ENCODE measurements around the gene XDH.

The XDH gene

GRCh38 chr2:31414601-31415241 lies at the start of gene XDH:
XDH (minus strand) TSS chr2:31414742; CDS start chr2:31414666, 76 bp downstream.
- no peak within 1 kb of the TSS for H3K27ac ChIP-seq (ENCODE audit: low read depth, low read length)

DNA sequence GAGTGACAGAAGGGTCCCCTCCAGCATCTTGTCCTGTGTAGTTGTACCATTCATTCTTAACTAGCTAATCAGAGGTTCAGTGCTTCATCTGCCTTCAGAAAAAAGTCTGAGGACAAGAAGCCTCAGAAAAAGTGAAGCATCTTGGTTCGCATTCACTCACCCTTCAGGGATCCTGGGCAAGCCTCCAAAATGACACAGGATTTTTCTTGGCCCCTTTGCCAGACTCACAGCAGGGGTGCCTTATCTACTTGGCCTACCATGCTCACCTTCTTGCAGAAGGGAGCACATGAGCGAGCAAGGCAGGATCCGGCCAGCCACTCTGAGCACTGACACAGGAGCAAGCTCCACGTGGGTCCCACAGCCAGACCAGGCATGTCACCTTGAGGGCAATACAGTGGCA lies 43.1 kb upstream of the XDH start:
- no peak overlapping the region for H3K27ac ChIP-seq (ENCODE audit: low read depth, low read length)
- H3K79me2 ChIP-seq (ENCODE audit: control insufficient read depth, insufficient read depth, low read length, unreplicated experiment) = no peaks in the 10 kb centered on the region
- no peaks in the 10 kb centered on the region for H3K36me3 ChIP-seq (ENCODE audit: insufficient read depth, low read length)
- H2AFZ ChIP-seq (ENCODE audit: low read length, unreplicated experiment) = no peak overlapping the region
- no peak overlapping the region for H3K4me3 ChIP-seq (ENCODE audit: low read depth, low read length)
- no peaks in the 10 kb centered on the region; the same call in 1 of the 2 replicates for H3K27me3 ChIP-seq (ENCODE audit: insufficient read depth, low read length)
- H3K4me1 ChIP-seq (ENCODE audit: control insufficient read depth, insufficient read depth, low read length, unreplicated experiment) = no peaks in the 10 kb centered on the region

More at GRCh38 chr2:31414601-31415241, at the start of gene XDH:
- H3K4me1 ChIP-seq (ENCODE audit: control insufficient read depth, insufficient read depth, low read length, unreplicated experiment) = peaks cover 13% of the 10 kb centered on the region
- no peak within 1 kb of the TSS for H3K4me3 ChIP-seq (ENCODE audit: low read depth, low read length)
- H3K27me3 ChIP-seq (ENCODE audit: insufficient read depth, low read length) = no peaks in the 10 kb centered on the region
- no peaks in the 10 kb centered on the region for H3K36me3 ChIP-seq (ENCODE audit: insufficient read depth, low read length)
- H3K79me2 ChIP-seq (ENCODE audit: control insufficient read depth, insufficient read depth, low read length, unreplicated experiment) = no peaks in the 10 kb centered on the region
- no peak within 1 kb of the TSS for H2AFZ ChIP-seq (ENCODE audit: low read length, unreplicated experiment)

DNA sequence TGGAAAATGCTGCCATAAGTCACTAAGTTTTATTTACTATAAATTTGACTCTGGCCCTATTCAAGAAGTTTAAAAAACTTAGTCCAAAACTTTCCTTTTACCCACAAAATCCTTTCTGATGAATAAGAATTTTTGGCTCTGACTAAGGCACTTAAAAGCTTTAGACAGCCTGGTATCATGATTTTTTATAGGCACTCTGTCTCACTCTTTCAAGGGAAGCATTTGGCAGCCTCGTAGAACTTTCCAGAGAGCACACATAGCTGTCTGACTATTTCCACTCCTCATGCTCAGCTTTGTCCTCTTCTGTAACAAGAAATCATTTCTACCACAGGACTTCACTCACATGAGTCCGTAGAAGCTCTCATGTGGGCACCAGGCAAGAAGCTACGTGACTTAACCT lies 32.3 kb upstream of the XDH start:
- no peak overlapping the region for H3K4me3 ChIP-seq (ENCODE audit: low read depth, low read length)
- no peaks in the 10 kb centered on the region for H3K36me3 ChIP-seq (ENCODE audit: insufficient read depth, low read length)
- no peak overlapping the region for H2AFZ ChIP-seq (ENCODE audit: low read length, unreplicated experiment)
- no peak overlapping the region for H3K27ac ChIP-seq (ENCODE audit: low read depth, low read length)
- H3K79me2 ChIP-seq (ENCODE audit: control insufficient read depth, insufficient read depth, low read length, unreplicated experiment) = no peaks in the 10 kb centered on the region
- H3K4me1 ChIP-seq (ENCODE audit: control insufficient read depth, insufficient read depth, low read length, unreplicated experiment) = no peaks in the 10 kb centered on the region
- H3K27me3 ChIP-seq (ENCODE audit: insufficient read depth, low read length) = peaks cover 11% of the 10 kb centered on the region; the same call in 1 of the 2 replicates

GRCh38 chr2:31442376-31442775 lies 27.8 kb upstream of the XDH start:
- Histone ChIP-seq H3K27me3 (ENCODE audit: insufficient read depth, low read length) (peaks cover 9% of the 10 kb centered on the region; the same call in 1 of the 2 replicates), H3K4me3 (ENCODE audit: low read depth, low read length) (no peak overlapping the region), H2AFZ (ENCODE audit: low read length, unreplicated experiment) (no peak overlapping the region), H3K36me3 (ENCODE audit: insufficient read depth, low read length) (no peaks in the 10 kb centered on the region), H3K79me2 (ENCODE audit: control insufficient read depth, insufficient read depth, low read length, unreplicated experiment) (no peaks in the 10 kb centered on the region), H3K27ac (ENCODE audit: low read depth, low read length) (no peak overlapping the region), H3K4me1 (ENCODE audit: control insufficient read depth, insufficient read depth, low read length, unreplicated experiment) (peaks cover 11% of the 10 kb centered on the region)

- peaks cover 4% of the 10 kb centered on the region; the same call in 1 of the 2 replicates for H3K27me3 ChIP-seq (ENCODE audit: insufficient read depth, low read length)
These were observed 26.2 kb upstream of the XDH start for GRCh38 chr2:31440764-31441163.

GRCh38 chr2:31434911-31435310 lies 20.4 kb upstream of the XDH start:
- Histone ChIP-seq H3K79me2 (ENCODE audit: control insufficient read depth, insufficient read depth, low read length, unreplicated experiment) (no peaks in the 10 kb centered on the region), H3K4me3 (ENCODE audit: low read depth, low read length) (no peak overlapping the region), H3K36me3 (ENCODE audit: insufficient read depth, low read length) (no peaks in the 10 kb centered on the region), H3K4me1 (ENCODE audit: control insufficient read depth, insufficient read depth, low read length, unreplicated experiment) (peaks cover 7% of the 10 kb centered on the region), H2AFZ (ENCODE audit: low read length, unreplicated experiment) (no peak overlapping the region), H3K27ac (ENCODE audit: low read depth, low read length) (no peak overlapping the region), H3K27me3 (ENCODE audit: insufficient read depth, low read length) (no peaks in the 10 kb centered on the region)

More at GRCh38 chr2:31440764-31441163, 26.2 kb upstream of the XDH start:
- no peaks in the 10 kb centered on the region for H3K36me3 ChIP-seq (ENCODE audit: insufficient read depth, low read length)
- H3K4me3 ChIP-seq (ENCODE audit: low read depth, low read length) = no peak overlapping the region
- H3K4me1 ChIP-seq (ENCODE audit: control insufficient read depth, insufficient read depth, low read length, unreplicated experiment) = peaks cover 11% of the 10 kb centered on the region
- H2AFZ ChIP-seq (ENCODE audit: low read length, unreplicated experiment) = no peak overlapping the region
- no peak overlapping the region for H3K27ac ChIP-seq (ENCODE audit: low read depth, low read length)
- no peaks in the 10 kb centered on the region for H3K79me2 ChIP-seq (ENCODE audit: control insufficient read depth, insufficient read depth, low read length, unreplicated experiment)

DNA sequence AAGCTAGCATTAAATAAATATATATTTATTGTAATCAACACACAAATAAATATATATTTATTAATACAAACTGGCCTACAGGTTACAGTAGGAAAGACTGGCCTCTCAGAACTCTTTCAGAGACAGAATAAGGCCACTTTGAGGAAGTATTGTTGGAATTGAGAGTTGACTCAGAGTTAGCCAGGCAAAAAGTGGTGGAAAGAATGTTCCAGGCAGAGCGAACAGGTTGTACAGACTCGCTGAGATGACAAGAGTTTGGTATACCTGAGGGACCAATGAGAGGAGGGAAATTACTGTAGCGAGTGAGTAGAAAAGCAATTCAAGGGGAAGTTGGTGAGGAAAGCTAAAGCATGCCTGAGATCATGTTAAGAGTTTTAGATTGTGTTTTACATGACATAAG lies 19.0 kb upstream of the XDH start:
- Histone ChIP-seq H3K79me2 (ENCODE audit: control insufficient read depth, insufficient read depth, low read length, unreplicated experiment) (no peaks in the 10 kb centered on the region), H3K4me1 (ENCODE audit: control insufficient read depth, insufficient read depth, low read length, unreplicated experiment) (peaks cover 8% of the 10 kb centered on the region), H3K36me3 (ENCODE audit: insufficient read depth, low read length) (no peaks in the 10 kb centered on the region), H3K4me3 (ENCODE audit: low read depth, low read length) (no peak overlapping the region), H3K27ac (ENCODE audit: low read depth, low read length) (no peak overlapping the region), H2AFZ (ENCODE audit: low read length, unreplicated experiment) (no peak overlapping the region), H3K27me3 (ENCODE audit: insufficient read depth, low read length) (no peaks in the 10 kb centered on the region)

- Histone ChIP-seq H3K4me1 (ENCODE audit: control insufficient read depth, insufficient read depth, low read length, unreplicated experiment) (peaks cover 11% of the 10 kb centered on the region), H3K27ac (ENCODE audit: low read depth, low read length) (no peak overlapping the region), H3K79me2 (ENCODE audit: control insufficient read depth, insufficient read depth, low read length, unreplicated experiment) (no peaks in the 10 kb centered on the region), H3K4me3 (ENCODE audit: low read depth, low read length) (no peak overlapping the region), H2AFZ (ENCODE audit: low read length, unreplicated experiment) (no peak overlapping the region), H3K27me3 (ENCODE audit: insufficient read depth, low read length) (no peaks in the 10 kb centered on the region), H3K36me3 (ENCODE audit: insufficient read depth, low read length) (no peaks in the 10 kb centered on the region)
These were observed 16.1 kb upstream of the XDH start for GRCh38 chr2:31430439-31431165.

DNA sequence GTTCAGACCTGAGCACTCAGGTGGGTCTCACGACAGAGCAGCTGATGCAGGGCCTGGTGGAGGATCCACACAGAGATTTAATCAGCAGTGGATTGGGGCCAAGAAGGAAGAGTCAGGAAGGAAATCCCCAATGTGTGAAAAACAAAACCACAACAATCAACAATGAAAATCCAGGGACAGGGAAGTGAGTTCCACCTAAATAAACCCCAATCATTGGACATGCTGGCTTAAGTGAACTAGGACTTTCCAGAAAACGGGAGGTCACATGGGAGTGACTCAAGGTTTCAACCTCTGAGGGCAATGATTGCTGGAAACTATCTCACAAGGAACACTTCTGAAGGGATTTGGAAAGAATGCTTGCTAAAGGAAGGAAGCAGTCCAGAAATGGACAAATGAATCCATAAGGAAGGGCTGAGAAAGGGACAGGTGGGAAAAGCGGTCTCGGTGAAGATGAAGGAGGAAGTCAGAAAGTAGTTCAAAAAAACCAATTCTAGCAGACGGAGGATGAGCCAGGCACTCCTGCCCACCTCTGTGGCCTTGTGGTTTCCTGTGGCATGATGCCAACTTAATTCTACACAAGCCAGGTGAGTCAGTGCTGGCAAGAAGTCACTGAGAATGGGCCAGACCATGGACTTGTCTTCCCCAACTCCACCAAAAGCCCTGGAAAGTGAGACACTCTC lies 15.4 kb upstream of the XDH start:
- Histone ChIP-seq H2AFZ (ENCODE audit: low read length, unreplicated experiment) (no peak overlapping the region), H3K36me3 (ENCODE audit: insufficient read depth, low read length) (no peaks in the 10 kb centered on the region), H3K27ac (ENCODE audit: low read depth, low read length) (no peak overlapping the region), H3K27me3 (ENCODE audit: insufficient read depth, low read length) (no peaks in the 10 kb centered on the region), H3K4me3 (ENCODE audit: low read depth, low read length) (no peak overlapping the region), H3K4me1 (ENCODE audit: control insufficient read depth, insufficient read depth, low read length, unreplicated experiment) (peaks cover 11% of the 10 kb centered on the region), H3K79me2 (ENCODE audit: control insufficient read depth, insufficient read depth, low read length, unreplicated experiment) (no peaks in the 10 kb centered on the region)

- Histone ChIP-seq H3K4me1 (ENCODE audit: control insufficient read depth, insufficient read depth, low read length, unreplicated experiment) (peaks cover 11% of the 10 kb centered on the region), H2AFZ (ENCODE audit: low read length, unreplicated experiment) (no peak overlapping the region), H3K36me3 (ENCODE audit: insufficient read depth, low read length) (no peaks in the 10 kb centered on the region), H3K27me3 (ENCODE audit: insufficient read depth, low read length) (no peaks in the 10 kb centered on the region), H3K79me2 (ENCODE audit: control insufficient read depth, insufficient read depth, low read length, unreplicated experiment) (no peaks in the 10 kb centered on the region), H3K27ac (ENCODE audit: low read depth, low read length) (no peak overlapping the region), H3K4me3 (ENCODE audit: low read depth, low read length) (no peak overlapping the region)
These were observed 14.5 kb upstream of the XDH start for GRCh38 chr2:31429040-31429439.
